ENCODE measurements around the gene AK9. TPM values are rescaled to one million over a fixed set of nuclear protein-coding genes. Genes with fewer than 3 reads are reported as not detected.

The AK9 gene
- total RNA-seq, 2 donors from 2014 or later = 5.3 TPM

DNA sequence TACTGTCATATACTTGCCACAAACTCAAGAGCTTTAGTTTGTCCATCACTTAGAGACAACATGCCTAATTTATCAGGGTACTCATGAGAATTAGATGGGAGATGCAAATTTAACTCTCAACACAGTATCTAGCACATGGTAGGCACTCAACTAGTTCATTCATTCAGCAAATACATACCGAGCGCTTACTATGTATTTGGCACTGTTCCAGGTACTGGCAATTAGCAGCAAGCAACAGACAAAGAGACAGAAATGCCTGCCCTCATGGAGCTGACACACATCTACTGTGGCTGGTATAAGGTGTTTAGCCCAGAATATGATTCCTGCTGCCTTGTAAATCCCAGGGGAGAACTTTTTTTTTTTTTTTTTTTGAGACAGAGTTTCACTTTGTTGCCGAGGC, 240.2 kb downstream of the AK9 start:
- Mint-ChIP-seq H3K4me3 (peak overlapping the region; percentile 84), H3K27me3 (no peaks in the 10 kb centered on the region), H3K4me1 (peaks cover 35% of the 10 kb centered on the region), H3K27ac (peak overlapping the region; percentile 92), H3K36me3 (ENCODE audit: low read depth) (no peaks in the 10 kb centered on the region)
- ATAC-seq = no peak
- no peaks in the 10 kb centered on the region for H3K9me3 ChIP-seq (ENCODE audit: control insufficient read depth, low read length, poor library complexity, severe bottlenecking)
- no peak for DNase-seq

GRCh38 chr6:109449795-109450673, 241.0 kb downstream of the AK9 start:
- Mint-ChIP-seq H3K4me3 (peak overlapping the region; percentile 84), H3K27ac (peak overlapping the region; percentile 92), H3K4me1 (peaks cover 38% of the 10 kb centered on the region), H3K27me3 (no peaks in the 10 kb centered on the region), H3K36me3 (ENCODE audit: low read depth) (no peaks in the 10 kb centered on the region)
- no peaks in the 10 kb centered on the region for H3K9me3 ChIP-seq (ENCODE audit: control insufficient read depth, low read length, poor library complexity, severe bottlenecking)
- ATAC-seq = peak; percentile 36
- DNase-seq = no peak

DNA sequence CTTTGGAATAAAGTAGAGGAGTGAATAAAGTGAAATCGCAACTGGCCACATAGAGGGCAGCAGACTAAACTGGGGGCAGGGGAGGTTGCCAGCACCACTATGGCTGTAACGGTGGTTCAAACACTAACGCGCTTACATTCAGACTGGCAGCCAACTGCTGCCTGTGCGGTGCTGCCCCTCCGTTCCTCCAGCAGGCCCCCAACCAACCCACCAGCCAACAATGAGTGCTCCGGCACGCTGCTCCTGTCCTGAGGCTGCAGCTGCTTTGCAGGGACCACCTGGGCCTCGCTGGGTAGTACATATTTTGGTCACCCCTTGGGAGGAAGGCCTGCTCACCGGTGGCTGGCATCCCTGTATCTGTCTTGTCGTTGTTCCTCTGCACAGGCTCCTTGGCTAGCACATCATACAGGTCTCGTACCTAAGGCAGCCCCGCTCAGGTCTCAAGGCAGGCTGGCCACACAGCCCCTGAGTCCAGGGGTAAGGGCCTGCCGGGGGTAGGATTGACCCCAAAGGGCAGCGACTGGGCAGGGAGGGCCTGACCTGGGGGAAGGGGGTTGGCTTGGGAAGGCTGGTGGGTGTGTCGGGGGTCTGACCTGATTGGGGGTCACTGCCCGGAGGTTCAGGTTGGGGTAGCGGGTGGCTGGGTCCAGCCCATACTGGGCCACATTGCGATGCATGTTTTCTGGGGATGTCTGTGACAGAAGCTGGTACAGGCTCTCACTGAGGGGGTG, 241.8 kb downstream of the AK9 start:
- Mint-ChIP-seq H3K27me3 (no peaks in the 10 kb centered on the region), H3K4me3 (peak overlapping the region; percentile 84), H3K4me1 (peaks cover 32% of the 10 kb centered on the region), H3K27ac (peak overlapping the region; percentile 92), H3K36me3 (ENCODE audit: low read depth) (no peaks in the 10 kb centered on the region)
- H3K9me3 ChIP-seq (ENCODE audit: control insufficient read depth, low read length, poor library complexity, severe bottlenecking) = no peaks in the 10 kb centered on the region
- ATAC-seq (no peak), DNase-seq (no peak)

DNA sequence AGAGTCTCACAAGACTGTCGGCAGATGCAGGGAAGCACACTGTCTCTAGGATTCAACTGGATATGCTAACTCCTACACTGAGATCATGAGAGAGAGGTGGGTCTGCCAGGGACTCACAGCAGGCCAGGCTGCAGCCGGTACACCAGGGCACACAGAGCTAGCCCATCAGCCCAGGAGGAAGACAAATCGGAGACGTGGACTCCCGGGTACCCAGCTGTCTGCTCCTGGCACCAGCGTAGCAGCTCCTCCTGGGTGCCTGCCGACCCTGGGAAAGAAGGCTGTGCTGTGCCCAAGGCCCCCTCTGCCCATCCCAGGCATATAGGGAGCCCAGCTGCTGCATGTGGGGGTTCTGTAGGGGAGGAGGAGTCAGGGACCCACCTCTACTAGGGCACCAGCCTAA, 242.4 kb downstream of the AK9 start:
- no peak for ATAC-seq
- H3K4me3 Mint-ChIP-seq = no peak overlapping the region
- H3K36me3 Mint-ChIP-seq (ENCODE audit: low read depth) = no peaks in the 10 kb centered on the region
- H3K27ac Mint-ChIP-seq = peak overlapping the region; percentile 92
- H3K4me1 Mint-ChIP-seq = peaks cover 30% of the 10 kb centered on the region
- no peaks in the 10 kb centered on the region for H3K27me3 Mint-ChIP-seq
- H3K9me3 ChIP-seq (ENCODE audit: control insufficient read depth, low read length, poor library complexity, severe bottlenecking) = no peaks in the 10 kb centered on the region
- DNase-seq = no peak

- H3K27me3 Mint-ChIP-seq = no peaks in the 10 kb centered on the region
- H3K9me3 ChIP-seq (ENCODE audit: control insufficient read depth, low read length, poor library complexity, severe bottlenecking) = no peaks in the 10 kb centered on the region
- no peaks in the 10 kb centered on the region for H3K36me3 Mint-ChIP-seq (ENCODE audit: low read depth)
- peak overlapping the region; percentile 92 for H3K27ac Mint-ChIP-seq
- ATAC-seq (peak; percentile 19), DNase-seq (no peak)
- no peak overlapping the region for H3K4me3 Mint-ChIP-seq
- H3K4me1 Mint-ChIP-seq = peaks cover 33% of the 10 kb centered on the region
These were observed 243.0 kb downstream of the AK9 start for GRCh38 chr6:109447878-109448555.

DNA sequence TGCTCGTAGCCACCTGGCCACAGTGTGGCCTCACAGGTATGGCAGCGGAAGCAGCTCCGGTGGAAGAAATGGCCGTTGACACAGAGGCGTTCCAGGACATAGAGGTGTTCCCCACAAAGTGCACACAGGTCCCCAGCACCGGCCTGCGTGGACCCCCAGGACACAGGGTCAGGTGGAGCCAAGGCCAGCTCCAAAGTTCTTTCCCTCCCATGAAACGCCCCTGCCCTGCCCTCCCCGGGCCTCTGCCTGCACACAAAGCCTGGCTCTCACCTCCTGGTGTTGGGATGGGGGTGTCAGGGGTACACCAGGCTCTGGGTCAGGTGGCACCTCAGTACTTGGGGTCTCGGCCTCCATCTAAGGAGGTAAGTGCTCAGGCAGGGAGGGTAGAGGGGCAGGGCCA, 243.9 kb downstream of the AK9 start:
- ATAC-seq (no peak), DNase-seq (no peak)
- Mint-ChIP-seq H3K4me3 (no peak overlapping the region), H3K27ac (peak overlapping the region; percentile 92), H3K27me3 (no peaks in the 10 kb centered on the region), H3K4me1 (peaks cover 41% of the 10 kb centered on the region), H3K36me3 (ENCODE audit: low read depth) (no peaks in the 10 kb centered on the region)
- H3K9me3 ChIP-seq (ENCODE audit: control insufficient read depth, low read length, poor library complexity, severe bottlenecking) = no peaks in the 10 kb centered on the region

DNA sequence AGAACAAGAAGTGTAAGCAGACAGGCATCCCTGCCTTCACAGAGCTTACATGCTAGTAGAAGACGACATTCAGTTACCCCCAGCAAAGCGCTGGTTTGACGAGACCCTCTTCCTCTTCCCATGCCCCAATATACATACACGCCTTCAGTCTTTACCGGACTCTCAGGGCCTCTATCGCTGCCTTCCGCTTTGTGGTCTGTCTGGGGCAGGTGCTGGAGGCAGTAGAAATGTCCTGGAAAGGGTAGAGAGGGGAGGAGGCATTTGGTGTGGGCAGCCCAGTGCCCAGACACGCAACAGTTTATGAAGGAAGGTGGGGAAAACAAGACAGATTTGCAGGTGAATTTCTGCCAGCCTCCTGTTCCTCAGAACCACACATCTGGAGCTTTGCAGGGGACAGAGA, 244.5 kb downstream of the AK9 start:
- Mint-ChIP-seq H3K4me1 (peaks cover 42% of the 10 kb centered on the region), H3K27me3 (no peaks in the 10 kb centered on the region), H3K27ac (no peak overlapping the region), H3K4me3 (peak overlapping the region; percentile 45), H3K36me3 (ENCODE audit: low read depth) (no peaks in the 10 kb centered on the region)
- no peak for ATAC-seq
- H3K9me3 ChIP-seq (ENCODE audit: control insufficient read depth, low read length, poor library complexity, severe bottlenecking) = no peaks in the 10 kb centered on the region
- DNase-seq = no peak

GRCh38 chr6:109446072-109446471, 244.9 kb downstream of the AK9 start:
- Mint-ChIP-seq H3K4me3 (peak overlapping the region; percentile 5), H3K36me3 (ENCODE audit: low read depth) (no peaks in the 10 kb centered on the region), H3K4me1 (peaks cover 46% of the 10 kb centered on the region), H3K27ac (peak overlapping the region; percentile 68), H3K27me3 (no peaks in the 10 kb centered on the region)
- no peaks in the 10 kb centered on the region for H3K9me3 ChIP-seq (ENCODE audit: control insufficient read depth, low read length, poor library complexity, severe bottlenecking)
- no peak for ATAC-seq
- DNase-seq = no peak

GRCh38 chr6:109445382-109445781, 245.6 kb downstream of the AK9 start:
- H3K9me3 ChIP-seq (ENCODE audit: control insufficient read depth, low read length, poor library complexity, severe bottlenecking) = no peaks in the 10 kb centered on the region
- Mint-ChIP-seq H3K36me3 (ENCODE audit: low read depth) (no peaks in the 10 kb centered on the region), H3K4me1 (peaks cover 44% of the 10 kb centered on the region), H3K27me3 (no peaks in the 10 kb centered on the region), H3K27ac (peak overlapping the region; percentile 68), H3K4me3 (peak overlapping the region; percentile 5)
- ATAC-seq = no peak
- no peak for DNase-seq

- peak overlapping the region; percentile 9 for H3K4me3 Mint-ChIP-seq
- ATAC-seq (no peak), DNase-seq (no peak)
- peaks cover 35% of the 10 kb centered on the region for H3K4me1 Mint-ChIP-seq
- H3K9me3 ChIP-seq (ENCODE audit: control insufficient read depth, low read length, poor library complexity, severe bottlenecking) = no peaks in the 10 kb centered on the region
- no peaks in the 10 kb centered on the region for H3K36me3 Mint-ChIP-seq (ENCODE audit: low read depth)
- H3K27me3 Mint-ChIP-seq = no peaks in the 10 kb centered on the region
- peak overlapping the region; percentile 94 for H3K27ac Mint-ChIP-seq
These were observed 247.5 kb downstream of the AK9 start for GRCh38 chr6:109443425-109443950.

Other genes starting within 250 kb of the AK9 start
- gene MICAL1, start 235.4 kb downstream of the AK9 start, total RNA-seq = 100 to 1,000 TPM; 136 TPM
- gene ZBTB24, start 208.0 kb downstream of the AK9 start, total RNA-seq = 10 to 100 TPM; 14.3 to 15.3 TPM
- 1 to 10 TPM; 7.5 to 7.7 TPM for gene FIG4, start 94 bp upstream of the AK9 start, total RNA-seq

Data from T-helper 17 cell (primary cell).